Left forelimb (tissue), 1 donor: ENCODE measurements around the gene UBE2C.
"Not testable (repeated sequence)": the region's sequence is repeated elsewhere in the genome, so short reads cannot be mapped to it uniquely, and the experiment has no call there.

Source experiments
- DNase-seq: peaks from one replicate; pipeline ENCODE4 v3.0.0-alpha.2; 2018; ENCODE audit warnings: low spot score

UBE2C gene

DNA sequence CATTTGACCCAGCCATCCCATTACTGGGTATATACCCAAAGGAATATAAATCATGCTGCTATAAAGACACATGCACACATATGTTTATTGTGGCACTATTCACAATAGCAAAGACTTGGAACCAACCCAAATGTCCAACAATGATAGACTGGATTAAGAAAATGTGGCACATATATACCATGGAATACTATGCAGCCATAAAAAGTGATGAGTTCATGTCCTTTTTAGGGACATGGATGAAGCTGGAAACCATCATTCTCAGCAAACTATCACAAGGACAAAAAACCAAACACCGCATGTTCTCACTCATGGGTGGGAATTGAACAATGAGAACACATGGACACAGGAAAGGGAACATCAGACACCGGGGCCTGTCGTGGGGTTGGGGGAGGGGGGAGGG, 14.5 kb upstream of the UBE2C start:
- not testable (repeated sequence) for DNase-seq

DNA sequence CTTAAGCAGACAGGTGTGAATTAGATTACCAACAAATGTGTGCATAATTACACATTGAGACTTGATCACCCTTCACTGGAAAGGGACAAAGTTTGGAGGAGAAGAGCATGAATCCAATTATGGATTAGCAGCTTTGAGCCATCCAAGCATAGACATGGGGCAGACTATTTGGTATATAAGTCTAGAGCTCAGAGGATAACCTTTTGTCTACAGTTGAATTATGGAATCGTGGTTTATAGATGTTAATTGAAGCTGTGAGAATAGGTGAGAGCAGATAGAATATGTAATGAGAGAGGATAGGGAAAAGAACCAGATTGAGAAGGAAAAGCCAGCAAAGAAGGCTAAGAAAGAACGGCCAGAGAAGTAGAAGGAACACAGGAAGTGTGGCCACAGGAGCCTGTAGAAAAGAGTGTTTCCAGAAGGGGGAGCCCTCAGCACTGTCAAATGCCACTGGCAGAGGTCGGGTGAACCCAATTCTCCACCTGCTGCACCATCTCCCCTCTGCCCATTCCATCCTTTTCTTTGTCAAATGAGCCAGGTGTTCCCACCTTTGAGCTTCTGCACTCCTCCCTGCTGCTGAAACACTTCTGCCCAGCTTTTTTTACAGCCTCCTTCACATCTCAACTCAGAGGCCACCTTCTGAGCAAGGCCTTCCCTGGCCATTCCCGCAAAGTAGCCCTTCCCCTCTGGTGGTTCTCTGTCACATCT, 13.4 kb upstream of the UBE2C start:
- no peak for DNase-seq

DNA sequence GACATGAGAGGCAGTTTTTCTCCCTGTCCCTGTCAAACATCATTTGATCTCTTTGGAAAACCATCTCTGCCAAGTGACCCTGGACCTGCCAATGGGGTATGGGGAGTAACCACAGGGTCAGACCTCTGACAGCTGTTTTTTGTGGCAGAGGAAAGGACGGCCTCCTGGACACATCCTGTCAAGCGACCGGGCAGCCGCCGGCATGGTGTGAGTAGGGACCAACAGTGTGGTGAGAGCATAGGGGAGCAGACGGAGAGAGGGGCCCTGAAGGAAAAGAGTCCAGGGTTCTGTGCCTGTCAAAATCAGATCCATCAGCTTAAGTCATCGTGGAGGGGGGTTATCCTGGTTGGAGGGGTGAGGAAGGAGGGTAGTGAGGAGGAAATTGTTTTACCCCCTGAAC, 10.6 kb upstream of the UBE2C start:
- DNase-seq: no peak

DNA sequence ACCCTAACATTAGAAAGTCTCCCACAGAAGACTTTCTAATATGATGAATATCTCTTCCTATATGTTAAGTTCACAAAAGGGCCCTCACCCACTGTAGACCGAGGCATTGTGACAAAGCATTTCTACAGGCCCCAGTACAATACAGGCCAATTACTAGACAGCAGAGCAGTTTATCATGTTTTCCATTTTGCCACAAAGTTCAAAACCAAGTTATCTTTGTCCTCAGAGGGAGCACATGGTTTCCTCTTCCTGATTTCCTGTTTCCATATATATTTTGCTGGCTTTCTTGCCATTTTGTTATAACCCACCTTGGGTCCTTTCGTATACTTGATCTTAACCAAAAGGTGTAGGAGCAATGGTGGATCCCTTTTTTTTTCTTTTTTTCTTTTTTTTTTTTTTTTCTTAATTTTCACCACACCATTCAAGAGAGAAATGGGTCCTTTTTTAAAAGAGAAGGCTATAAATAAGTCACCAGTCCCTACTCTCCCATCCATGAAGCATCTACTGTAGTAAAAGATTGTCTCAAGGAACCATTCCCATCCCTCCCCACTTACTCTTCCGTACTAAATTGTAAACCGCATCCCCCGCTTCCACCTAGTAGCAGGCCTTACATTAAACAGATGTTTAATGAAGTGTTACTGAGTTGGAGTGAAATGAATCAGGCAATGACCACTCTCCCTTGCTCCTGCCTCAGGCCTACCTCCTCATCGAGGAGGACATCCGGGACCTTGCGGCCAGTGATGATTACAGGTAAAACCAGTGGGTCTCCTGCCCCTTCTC, 2.1 kb upstream of the UBE2C start:
- no peak for DNase-seq

GRCh38 chr20:45813006-45813340, 529 bp downstream of the UBE2C start:
- no peak for DNase-seq

- no peak for DNase-seq
Measured at GRCh38 chr20:45813489-45813888, 1.0 kb downstream of the UBE2C start.

DNA sequence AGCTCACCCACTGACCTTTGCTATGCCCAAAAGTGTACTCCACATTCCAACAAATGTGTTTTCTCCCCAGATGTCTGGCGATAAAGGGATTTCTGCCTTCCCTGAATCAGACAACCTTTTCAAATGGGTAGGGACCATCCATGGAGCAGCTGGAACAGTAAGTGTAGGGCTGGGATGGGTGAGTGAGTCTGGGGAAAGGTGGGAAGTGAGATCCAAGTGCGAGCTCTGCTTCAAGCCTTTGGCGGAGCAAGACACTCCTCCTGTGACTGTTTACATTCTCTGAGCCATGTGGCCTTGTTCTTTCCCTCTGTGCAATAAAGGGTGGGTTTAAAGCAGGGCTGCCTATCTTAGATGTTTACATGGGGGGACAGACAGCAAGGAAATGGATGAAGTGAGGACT, 1.9 kb downstream of the UBE2C start:
- no peak for DNase-seq

GRCh38 chr20:45816951-45817350, 4.5 kb downstream of the UBE2C start:
- DNase-seq: no peak

GRCh38 chr20:45817376-45818194, 5.1 kb downstream of the UBE2C start:
- DNase-seq: no peak

GRCh38 chr20:45818239-45818638, 5.8 kb downstream of the UBE2C start:
- no peak for DNase-seq

- no peak for DNase-seq
Measured at GRCh38 chr20:45819466-45819865, 7.0 kb downstream of the UBE2C start.

- no peak for DNase-seq
Measured at GRCh38 chr20:45821947-45822346, 9.5 kb downstream of the UBE2C start.

- DNase-seq: no peak
Measured at GRCh38 chr20:45822857-45823256, 10.4 kb downstream of the UBE2C start.

- no peak for DNase-seq
Measured at GRCh38 chr20:45823949-45824835, 11.7 kb downstream of the UBE2C start.

- no peak for DNase-seq
Measured at GRCh38 chr20:45826381-45827019, 14.1 kb downstream of the UBE2C start.

- DNase-seq: no peak
Measured at GRCh38 chr20:45827030-45827652, 14.7 kb downstream of the UBE2C start, which contains the start of gene TNNC2. Gene TNNC2, minus strand, starts transcription at chr20:45827312. Its CDS starts 64 bp downstream, at chr20:45827248.

DNA sequence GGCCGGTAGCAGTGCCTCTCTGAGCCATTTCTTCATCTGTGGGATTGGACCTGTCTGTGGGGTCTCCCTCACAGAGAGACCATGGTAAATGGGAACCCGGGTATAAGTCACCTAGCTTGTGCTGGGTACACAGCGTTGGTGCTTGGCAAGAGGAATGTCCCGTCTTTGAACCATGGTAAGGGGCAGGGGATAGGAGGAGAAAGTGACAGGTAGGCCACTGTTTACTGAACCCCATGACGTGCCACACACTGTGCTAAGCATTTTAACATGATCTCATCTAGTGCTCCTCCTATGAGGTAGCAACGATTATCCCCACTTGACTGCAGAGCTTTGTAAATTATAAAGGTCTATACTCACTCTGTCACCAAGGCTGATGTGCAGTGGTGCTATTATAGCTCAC, 15.3 kb downstream of the UBE2C start:
- no peak for DNase-seq

DNA sequence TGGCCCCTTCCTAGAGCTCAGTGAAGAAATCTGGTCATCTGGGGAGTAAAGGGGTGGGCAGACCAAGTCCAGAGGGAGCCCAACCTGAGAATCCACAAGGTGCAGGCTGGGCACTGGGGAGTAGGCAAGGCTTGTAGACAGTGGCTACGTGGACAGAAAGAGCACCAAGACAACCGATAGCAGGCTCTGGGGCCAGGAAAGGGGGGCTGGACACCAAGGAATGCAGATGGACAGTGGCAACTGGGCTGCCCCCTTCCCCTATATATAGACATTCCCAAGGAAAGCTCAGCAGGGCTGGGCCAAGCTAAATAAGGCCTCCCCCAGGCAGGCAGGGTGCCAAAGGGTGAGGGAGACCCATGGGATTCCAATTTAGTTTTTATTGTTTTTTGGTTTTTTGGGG, 16.1 kb downstream of the UBE2C start:
- no peak for DNase-seq

GRCh38 chr20:45829673-45830106, 17.2 kb downstream of the UBE2C start:
- DNase-seq: not testable (repeated sequence)

DNA sequence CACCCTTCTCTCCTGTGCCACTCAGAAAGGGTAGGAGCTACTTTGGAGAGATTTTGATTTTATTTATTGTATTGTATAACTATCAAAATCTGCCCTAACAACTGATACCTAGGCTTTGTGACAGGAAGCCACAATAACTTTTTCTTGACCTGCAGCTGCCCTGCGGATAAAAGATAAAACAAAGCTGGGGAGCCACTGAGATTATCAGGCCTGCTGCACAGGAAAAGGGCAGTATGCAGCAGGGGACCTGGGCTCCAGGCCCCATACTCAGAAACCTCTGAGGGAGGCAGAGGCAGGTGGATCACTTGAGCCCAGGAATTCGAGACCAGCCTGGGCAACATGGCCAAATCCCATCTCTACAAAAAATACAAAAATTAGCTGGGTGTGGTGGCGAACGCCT, 20.2 kb downstream of the UBE2C start:
- DNase-seq: no peak
